CD4-positive, alpha-beta T cell treated with Interleukin-15 for 4 hours (primary cell): ENCODE data around the gene PBXIP1.
"Not testable (repeated sequence)": the region's sequence is repeated elsewhere in the genome, so short reads cannot be mapped to it uniquely, and the experiment has no call there.

Experiments used
- DNase-seq: peaks from one replicate; pipeline ENCODE4 v3.0.0-alpha.2; 2020; ENCODE audit warnings: low spot score

The PBXIP1 gene

DNA sequence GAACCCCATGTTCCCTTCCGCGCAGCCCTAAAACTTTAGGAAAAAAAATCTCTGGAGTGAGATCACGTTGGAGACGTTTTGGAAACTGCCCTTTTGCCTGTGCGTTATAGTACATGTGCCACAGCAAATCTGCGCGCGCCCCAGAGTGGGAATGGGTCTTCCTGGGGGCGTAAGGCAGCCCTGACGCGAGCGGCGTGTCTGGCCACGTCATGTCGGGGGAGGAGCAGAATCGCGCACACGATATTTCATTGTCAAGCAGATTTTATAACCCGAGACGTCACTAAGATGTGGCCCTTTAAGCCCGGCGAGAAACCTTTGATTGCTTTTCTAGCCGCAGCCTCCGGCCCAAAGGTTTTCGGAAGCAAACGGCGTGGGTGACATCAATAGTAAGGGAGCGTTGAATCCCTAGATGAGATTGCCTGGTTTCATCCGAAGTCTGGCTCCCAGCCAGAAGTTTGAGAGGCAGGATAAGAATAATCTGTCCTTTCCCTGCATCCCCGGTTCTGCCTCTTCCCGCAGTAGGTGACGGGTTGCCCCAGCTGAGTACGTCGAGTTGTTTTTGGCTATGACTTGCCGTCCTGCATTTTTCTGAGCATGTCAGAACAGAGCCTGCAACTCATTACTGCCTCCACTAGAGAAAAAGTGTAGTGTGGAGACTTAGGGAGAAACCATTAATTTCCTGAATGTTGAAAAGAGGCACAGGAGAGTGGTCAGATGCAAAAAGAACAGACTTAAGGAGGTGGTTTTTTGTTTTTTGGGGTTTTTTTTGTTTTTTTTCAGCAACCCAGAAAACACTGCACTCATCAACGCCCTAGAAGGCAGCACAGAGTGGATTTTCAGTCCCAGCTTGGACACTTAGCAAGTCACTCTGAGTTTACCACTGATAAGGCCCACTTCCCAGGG is 18.6 kb downstream of the PBXIP1 start:
- DNase-seq = peak; percentile 84

DNA sequence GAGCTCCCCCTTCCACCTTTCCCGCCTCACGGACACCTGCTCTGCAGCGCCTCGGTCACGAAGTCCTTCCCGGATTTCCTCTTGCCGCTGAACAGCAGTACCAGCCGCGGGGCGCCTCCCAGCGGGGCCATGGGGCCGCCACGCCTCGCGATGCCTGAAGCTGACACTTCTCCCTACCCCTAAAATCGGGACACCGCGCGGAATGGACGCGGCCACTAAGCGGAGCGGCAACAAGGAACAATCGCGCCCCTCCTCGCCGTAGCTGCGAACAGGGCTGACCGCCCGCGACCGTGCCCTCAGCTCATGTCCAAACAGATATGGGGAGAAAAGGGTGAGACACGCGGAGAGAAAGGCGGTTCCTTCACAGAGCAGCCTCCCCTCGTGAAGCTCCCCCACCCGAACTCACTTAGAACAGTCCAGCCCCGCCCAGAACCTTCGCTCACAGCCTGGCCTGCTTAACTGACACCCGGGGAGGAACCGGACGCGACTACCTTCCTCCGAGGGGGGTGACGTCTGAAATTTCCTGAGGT is 19.3 kb downstream of the PBXIP1 start, which contains the start of gene PMVK:
Gene PMVK, minus strand, starts transcription at position 165 of the 530 bp plus-strand sequence. Its CDS starts 34 bp downstream, at position 131.
- DNase-seq = peak; percentile 96

GRCh38 chr1:154935749-154936554 is 19.9 kb downstream of the PBXIP1 start:
- no peak for DNase-seq

DNA sequence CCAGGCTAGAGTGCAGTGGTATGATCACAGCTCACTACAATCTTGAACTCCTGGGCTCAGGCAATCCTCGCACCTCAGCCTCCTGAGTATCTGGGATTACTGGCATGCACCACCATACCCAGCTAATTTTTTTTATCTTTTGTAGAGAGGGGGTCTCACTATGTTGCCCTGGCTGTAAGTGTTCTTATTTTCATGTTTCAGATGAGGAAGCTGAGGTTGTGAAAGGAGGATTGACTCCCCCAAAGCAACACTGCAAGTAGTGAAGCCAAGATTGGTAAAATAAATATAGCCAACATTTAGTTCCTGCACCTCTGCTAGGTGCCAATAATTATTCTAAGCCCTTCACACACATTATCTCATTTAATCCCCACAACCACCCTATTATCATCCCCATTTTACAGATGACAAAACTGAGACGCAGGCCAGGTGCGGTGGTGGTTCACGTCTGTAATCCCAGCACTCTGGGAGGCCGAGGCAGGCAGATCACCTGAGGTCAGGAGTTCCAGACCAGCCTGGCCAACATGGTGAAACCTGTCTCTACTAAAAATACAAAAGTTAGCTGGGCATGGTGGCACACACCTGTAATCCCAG is 21.4 kb downstream of the PBXIP1 start:
- DNase-seq = no peak

DNA sequence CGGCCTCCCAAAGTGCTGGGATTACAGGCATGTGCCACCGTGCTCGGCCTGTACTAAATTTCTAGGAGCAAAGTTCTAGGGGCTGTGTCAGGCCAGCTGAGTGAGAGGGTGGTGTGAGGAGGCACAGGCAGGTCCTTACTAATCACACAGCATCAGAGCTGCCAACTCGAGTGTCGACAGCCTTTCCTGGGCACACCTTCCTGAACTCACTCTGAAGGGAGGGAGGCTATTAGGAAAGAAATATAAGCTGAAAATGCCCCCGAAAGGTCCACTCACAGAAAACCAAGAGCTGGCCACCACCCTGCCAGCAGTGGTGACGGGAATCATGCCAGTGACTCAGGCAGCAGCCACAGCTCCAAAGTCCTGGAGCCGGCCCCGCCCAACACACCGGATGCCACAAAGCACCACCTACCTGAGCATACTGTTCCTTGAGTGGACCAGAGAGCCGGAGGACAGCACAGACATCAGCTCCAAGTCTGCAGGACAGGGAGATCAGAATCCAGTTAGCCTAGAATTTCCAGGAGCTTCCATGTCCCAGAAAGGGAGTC is 23.9 kb downstream of the PBXIP1 start:
- DNase-seq = no peak

GRCh38 chr1:154926201-154926600 is 29.7 kb downstream of the PBXIP1 start:
- DNase-seq = no peak

DNA sequence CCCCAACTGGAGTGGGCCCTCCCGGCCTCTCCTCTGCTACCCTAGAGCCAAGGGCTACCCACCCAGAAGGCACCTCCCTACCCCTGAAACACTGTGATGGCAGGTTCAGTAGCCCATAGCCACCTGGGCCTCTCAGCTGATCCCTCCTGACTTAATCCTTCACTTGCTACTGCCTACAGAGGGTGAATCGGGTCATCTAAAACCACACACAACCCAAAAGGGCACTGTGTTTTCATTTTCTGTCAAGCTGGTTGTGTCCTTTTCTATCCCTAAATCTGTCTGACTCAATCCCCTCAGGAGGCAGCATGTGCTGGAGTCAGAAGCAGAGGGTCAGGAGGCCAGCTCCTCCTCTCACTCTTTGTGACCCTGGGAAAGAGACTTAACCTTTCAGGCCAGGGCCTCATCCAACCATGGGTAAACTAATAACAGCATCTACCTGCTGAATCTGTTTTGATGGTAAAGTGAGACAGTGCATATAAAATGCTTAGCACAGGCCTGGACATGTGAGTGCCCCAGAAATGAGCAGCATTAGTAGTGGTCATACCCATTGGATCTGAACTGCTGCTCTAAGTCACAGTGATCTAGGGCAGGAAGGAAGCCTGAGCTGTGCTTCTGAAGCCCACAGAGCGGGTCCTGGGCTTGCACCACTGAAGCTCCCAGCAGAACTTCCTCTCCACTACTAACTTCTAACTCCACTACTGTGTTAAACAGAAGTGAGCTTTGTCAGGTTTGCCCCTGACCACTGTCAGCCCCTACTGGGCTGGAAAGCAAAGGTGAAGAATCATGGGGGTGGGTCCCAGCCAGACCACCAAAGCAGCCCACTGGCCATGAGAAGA is 30.3 kb downstream of the PBXIP1 start:
- DNase-seq = no peak

DNA sequence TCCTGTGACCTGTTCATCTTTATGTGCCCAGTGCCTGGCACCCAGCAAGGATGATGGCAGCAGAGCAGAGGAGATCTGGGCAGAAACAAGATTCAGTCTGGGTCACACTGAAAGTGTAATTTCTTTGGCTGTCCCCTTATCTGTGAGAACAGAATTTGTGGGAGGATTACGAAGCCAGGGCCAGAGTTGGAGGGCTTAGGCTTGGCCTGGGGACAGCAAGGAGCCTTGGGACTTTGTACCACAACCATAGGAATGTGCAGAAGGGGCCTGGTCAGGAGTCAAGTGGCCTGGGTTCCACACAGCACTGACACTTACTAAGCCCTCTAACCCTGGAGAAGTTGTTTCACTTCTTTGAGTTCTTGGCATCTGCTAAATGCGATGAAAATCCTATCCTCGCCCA is 32.2 kb downstream of the PBXIP1 start:
- no peak for DNase-seq

- no peak for DNase-seq
Observed at GRCh38 chr1:154913273-154913672, 42.6 kb downstream of the PBXIP1 start.

GRCh38 chr1:154912755-154913154 is 43.1 kb downstream of the PBXIP1 start:
- DNase-seq = no peak

- DNase-seq = no peak
Observed at GRCh38 chr1:154911691-154912550, 44.0 kb downstream of the PBXIP1 start.

DNA sequence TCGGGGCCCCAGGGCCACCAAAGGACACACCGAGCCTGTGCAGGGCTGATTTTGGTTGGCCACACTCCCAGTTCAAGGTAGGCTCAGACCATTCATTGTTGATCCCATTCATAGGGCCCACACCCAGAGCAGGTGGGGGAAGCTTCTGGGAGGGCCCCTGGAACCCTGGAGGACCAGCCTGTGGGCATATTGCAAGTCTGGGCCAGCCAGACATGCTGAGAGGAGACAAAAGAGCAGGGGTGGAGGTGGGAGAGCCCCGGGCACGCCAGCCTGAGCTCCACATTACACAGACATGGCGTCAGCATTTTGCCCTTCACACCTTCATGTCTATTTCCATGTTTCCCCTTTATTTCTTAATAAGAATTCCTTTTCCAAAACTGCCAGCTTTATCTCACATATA is 45.0 kb downstream of the PBXIP1 start:
- DNase-seq = no peak

GRCh38 chr1:154908937-154909336 is 47.0 kb downstream of the PBXIP1 start:
- DNase-seq = no peak

DNA sequence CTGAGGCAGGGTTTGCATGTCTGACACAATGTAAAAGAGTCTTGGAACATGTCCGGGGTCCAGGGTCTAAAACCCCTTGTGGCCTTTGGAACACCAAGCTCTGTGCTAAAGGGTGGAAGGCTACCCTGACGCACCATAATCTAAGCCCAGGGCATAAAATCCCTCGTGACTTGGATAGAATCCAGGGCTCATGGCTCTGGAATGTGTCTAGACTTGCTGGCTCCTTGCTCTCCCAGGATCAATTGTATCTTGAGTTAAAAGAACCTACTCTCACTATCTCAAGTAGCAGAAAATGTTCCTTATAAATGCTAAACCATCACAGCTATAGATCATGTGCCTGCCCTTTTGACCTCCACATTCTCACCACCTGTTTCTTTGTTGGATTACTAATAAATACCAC is 47.8 kb downstream of the PBXIP1 start:
- not testable (repeated sequence) for DNase-seq

DNA sequence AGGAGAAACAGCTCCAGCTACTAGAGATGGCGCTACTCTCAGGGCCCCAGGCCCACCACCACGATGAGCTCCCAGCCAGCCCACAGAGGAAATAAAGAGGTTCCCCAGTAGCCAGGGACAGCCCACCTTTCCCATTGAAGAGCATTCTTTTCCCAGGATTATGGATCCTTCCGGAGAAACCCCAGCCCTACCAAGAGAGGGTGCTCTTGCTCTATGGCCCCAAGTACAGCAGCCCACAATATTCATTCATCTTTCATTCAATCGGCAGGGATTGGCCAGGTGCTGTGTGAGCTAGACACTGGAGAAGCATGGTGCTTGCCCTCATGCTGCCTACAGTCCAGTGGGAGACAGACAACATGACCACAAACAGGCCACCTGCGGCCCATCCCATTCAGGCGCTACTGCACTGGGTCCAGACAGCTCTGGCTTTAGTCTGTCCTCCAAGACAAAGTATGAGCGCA is 49.2 kb downstream of the PBXIP1 start:
- DNase-seq = no peak

GRCh38 chr1:154902938-154903566 is 52.8 kb downstream of the PBXIP1 start:
- DNase-seq = no peak

- DNase-seq = no peak
Observed at GRCh38 chr1:154901591-154901990, 54.3 kb downstream of the PBXIP1 start.

GRCh38 chr1:154899041-154899440 is 56.9 kb downstream of the PBXIP1 start:
- no peak for DNase-seq

DNA sequence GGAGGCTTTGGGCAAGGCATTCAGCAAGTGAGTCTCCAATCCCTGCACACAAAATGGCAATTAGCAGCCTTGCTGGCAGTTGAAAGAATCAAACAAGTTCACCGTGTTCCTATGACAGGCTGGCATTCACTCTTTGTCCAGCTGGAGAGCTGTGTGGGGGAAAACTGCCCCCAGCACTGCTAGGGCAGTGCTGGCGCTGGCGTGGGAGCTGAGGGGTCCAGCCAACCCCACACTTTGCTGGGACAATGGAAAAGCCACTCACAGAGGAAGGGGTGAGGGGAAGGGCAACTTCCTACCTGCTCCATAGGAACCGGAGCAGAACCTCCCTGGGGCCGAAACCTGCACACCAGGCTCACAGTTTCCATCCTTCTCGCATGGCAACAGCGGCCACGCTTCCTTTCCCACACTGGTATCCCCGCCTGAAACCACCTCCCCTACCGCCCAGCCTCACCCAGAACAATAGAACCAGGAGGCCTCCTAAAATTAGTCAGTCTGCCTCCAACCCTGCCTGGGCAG is 59.1 kb downstream of the PBXIP1 start:
- no peak for DNase-seq
